Measurements from ENCODE around the gene ABCG2. TPM values are rescaled to one million over a fixed set of nuclear protein-coding genes. Genes with fewer than 3 reads are reported as not detected.

Gene ABCG2
- total and polyA plus RNA-seq, 2 of the 8 experiments (the other 6 are each of a cell fraction or from before 2014, with no cell fraction given) = 2.4 to 4.6 TPM

DNA sequence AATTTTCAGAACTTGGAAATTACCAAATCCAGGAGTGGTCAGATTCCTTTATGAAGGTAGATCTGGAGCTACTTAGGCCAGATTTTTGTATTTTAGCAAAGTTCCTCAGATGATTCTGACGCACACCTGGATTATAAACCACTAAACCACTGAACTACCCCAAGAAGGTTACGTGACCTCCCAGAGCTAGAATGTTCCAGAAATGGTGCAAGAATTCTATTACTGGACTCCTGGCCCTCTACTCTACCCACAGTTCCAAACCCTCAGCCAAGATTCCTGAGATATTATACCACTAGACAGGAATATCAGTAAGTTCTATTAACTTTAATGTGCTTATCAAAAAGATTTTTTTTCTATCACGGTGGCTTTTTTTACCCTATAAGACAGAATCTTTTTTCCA, 67.1 kb downstream of the ABCG2 start:
- no peaks in the 10 kb centered on the region for H4K20me1 ChIP-seq (replicated peaks in 1 of 2; ENCODE audit: control insufficient read depth in 1 of 2, insufficient read depth in 2 of 2, low read length in 2 of 2)
- no peak for TF ChIP-seq RNF2 (IDR thresholded peaks at IDR 0.05; ENCODE audit: borderline replicate concordance, low read depth, low read length, missing control alignments, poor library complexity, severe bottlenecking)
- H3K4me2 ChIP-seq (ENCODE audit: insufficient read depth in 1 of 2, low read depth in 2 of 2, low read length in 2 of 2) = no peak overlapping the region
- no peaks in the 10 kb centered on the region for H3K4me1 ChIP-seq (replicated peaks in 1 of 4; ENCODE audit: control insufficient read depth in 3 of 4, insufficient read depth in 4 of 4, low read length in 3 of 4)
- H3K23me2 ChIP-seq (ENCODE audit: low read depth, low read length) = no peaks in the 10 kb centered on the region
- H2BK120ac ChIP-seq (replicated peaks; ENCODE audit: low read depth, low read length) = no peak overlapping the region
- H4K8ac ChIP-seq (ENCODE audit: extremely low read depth, insufficient read depth, low read length) = no peak overlapping the region
- H4K5ac ChIP-seq (ENCODE audit: insufficient read length, low read depth, low read length) = no peak overlapping the region
- H3K4me3 ChIP-seq (ENCODE audit: extremely low read depth in 1 of 4, insufficient read depth in 2 of 4, low read depth in 3 of 4, low read length in 4 of 4) = no peak overlapping the region
- H2BK15ac ChIP-seq (ENCODE audit: low read length) = no peak overlapping the region
- H2AK5ac ChIP-seq (ENCODE audit: low read depth, low read length) = no peak overlapping the region
- DNase-seq (ENCODE audit: low read depth in 1 of 2, low spot score in 2 of 2) (no peak), FAIRE-seq (no peak)
- H3K36me3 ChIP-seq (ENCODE audit: control insufficient read depth in 2 of 4, insufficient read depth in 4 of 4, low read length in 3 of 4) = no peaks in the 10 kb centered on the region
- no peak overlapping the region for H2BK12ac ChIP-seq (ENCODE audit: low read depth, low read length)
- no peak overlapping the region for H3K18ac ChIP-seq (ENCODE audit: extremely low read depth, low read length)
- H2BK5ac ChIP-seq (ENCODE audit: low read depth, low read length) = no peak overlapping the region
- no peak overlapping the region for H2BK20ac ChIP-seq (ENCODE audit: low read length)
- no peak overlapping the region for H3K9ac ChIP-seq (replicated peaks in 1 of 4; ENCODE audit: extremely low read depth in 1 of 4, low read depth in 3 of 4, low read length in 3 of 4)
- no peak overlapping the region for H2AFZ ChIP-seq (ENCODE audit: low read length)
- no peak overlapping the region for H3K4ac ChIP-seq (replicated peaks; ENCODE audit: insufficient read length, low read depth, low read length)
- POLR2A ChIA-PET (ENCODE audit: partially characterized antibody) = no interaction called here
- H3K23ac ChIP-seq (ENCODE audit: insufficient read length) = no peak overlapping the region
- H3K79me2 ChIP-seq (ENCODE audit: control insufficient read depth in 1 of 2, insufficient read depth in 2 of 2, low read length in 2 of 2) = no peaks in the 10 kb centered on the region
- WGBS, 2 experiments (ENCODE audit: extremely low coverage in 1 of 2, insufficient coverage in 1 of 2, insufficient read length in 1 of 2, insufficient replicate concordance in 2 of 2, low coverage in 1 of 2, low lambda C conversion rate in 2 of 2, missing lambda C conversion rate in 1 of 2) = 93% methylated on average over 3 of the region's 3 CpGs; no CpG with 5 or more reads in 1 of the 2 experiments
- no peak overlapping the region for H3K27ac ChIP-seq (ENCODE audit: low read depth, low read length)
- no peak overlapping the region for H3K14ac ChIP-seq (ENCODE audit: insufficient read length)
- no peaks in the 10 kb centered on the region for H3K79me1 ChIP-seq (ENCODE audit: low read depth, low read length)
- H3K27me3 ChIP-seq (replicated peaks in 1 of 4; ENCODE audit: control insufficient read depth in 3 of 4, extremely low read depth in 1 of 4, insufficient read depth in 3 of 4, low read length in 3 of 4) = peaks cover 0 to 1% (median 0%) of the 10 kb centered on the region in 4 experiments; a peak in 1 of 7 replicates
- H4K91ac ChIP-seq (replicated peaks; ENCODE audit: insufficient read length, low read length) = no peak overlapping the region
- no peaks in the 10 kb centered on the region for H3K9me3 ChIP-seq (ENCODE audit: insufficient read depth in 2 of 2, low read depth in 1 of 2, low read length in 1 of 2)
- CTCF ChIA-PET (ENCODE audit: partially characterized antibody) = interaction anchor here (1.1 kb wide), 1 partner anchor 120 kb away, joined by 4 read pairs; no protein-coding TSS in a partner anchor
- H3K56ac ChIP-seq (replicated peaks; ENCODE audit: insufficient read length, low read depth, low read length) = no peak overlapping the region
